GM21381 (cell line): ENCODE results near the gene TAX1BP1.
"Not testable (repeated sequence)": the region's sequence is repeated elsewhere in the genome, so short reads cannot be mapped to it uniquely, and the experiment has no call there.

ENCODE experiments used
- ATAC-seq: cut with Tn5 transposase; IDR thresholded peaks from one replicate; pipeline ENCODE4 v1.9.1; 2021; ENCODE audit warnings: mild to moderate bottlenecking, moderate library complexity; ENCODE audit not compliant: unreplicated experiment

The TAX1BP1 gene

DNA sequence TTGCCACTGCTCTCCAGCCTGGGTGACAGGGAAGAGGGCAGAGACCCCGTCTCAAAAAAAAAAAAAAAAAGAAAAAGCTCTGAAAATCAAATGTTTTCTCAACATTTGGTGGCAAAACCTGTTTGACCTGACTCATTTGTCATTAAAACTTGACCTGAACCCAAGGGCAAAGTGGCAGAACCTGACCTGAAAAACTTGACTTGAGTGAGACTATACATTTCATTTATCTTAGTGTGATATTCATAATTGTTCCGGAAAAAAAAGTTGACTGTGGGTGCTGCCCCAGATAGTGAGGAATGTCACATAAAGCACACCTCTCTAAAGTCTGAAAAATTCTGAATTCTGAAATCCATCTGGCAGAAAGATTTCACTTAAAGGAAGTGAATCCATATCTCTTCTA is 2.3 kb upstream of the TAX1BP1 start:
- ATAC-seq = no peak

DNA sequence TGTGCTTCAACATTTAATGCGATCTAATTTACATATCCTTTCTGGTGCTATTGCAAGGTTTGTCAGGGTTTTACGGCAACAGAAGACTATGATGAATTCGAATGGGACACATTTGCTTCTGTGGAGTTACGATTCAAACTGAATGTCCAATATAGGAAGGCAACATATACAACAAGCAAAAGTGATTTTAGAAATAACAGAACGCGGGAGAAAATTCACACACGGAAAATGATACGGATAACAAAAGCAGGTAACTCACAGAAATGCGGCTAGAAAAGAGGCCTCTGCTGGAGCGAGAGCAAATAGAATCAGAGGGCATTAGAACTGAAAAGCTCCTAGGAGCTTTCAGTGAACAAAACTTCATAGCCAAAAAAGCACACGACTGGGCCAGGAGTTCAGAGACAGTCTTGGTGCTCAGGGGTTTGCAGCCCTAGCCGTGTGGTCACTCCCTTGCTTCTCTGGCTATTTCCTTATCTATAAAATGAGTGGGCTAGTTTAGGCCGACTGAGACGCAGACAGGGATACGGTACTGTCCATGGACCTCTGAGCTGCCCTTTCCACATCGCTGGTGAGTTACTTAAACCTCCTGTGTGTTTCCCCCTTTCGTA is 557 bp upstream of the TAX1BP1 start:
- ATAC-seq = peak; percentile 34

DNA sequence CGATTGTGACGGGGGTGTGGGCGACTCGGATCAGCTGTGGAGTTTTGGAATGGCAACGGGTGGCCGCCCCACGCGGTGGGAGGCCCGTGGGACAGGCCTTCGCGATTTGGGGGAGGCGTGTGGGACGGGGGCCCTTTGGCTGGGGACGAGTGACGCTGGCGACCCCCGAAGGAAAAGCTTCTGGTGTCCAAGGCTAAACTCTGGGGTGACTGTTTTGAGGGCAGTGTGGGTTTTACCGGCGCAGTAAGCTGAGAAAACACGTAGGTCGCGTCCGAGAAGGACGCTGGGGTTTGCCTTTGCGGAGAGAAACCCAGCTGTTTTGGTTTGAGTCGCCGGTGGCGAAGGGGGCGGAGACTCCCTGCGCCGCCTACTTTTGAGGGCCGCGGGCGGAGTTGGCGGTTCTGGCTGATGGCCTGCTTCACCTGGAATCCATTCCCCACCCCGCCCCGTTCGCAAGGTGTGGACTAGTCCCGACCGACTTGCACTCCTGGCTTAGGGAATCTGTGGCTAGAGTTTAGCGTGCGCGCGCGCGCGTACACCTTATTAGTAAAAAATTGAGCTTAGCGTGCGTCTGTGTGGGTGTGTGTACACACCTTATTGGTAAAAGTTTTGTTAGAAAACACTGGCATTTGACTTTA is 606 bp downstream of the TAX1BP1 start:
- ATAC-seq = peak; percentile 68

- not testable (repeated sequence) for ATAC-seq
Measured at GRCh38 chr7:27742091-27742710, 2.2 kb downstream of the TAX1BP1 start.

GRCh38 chr7:27745064-27745583 is 5.2 kb downstream of the TAX1BP1 start:
- ATAC-seq = no peak

- ATAC-seq = no peak
Measured at GRCh38 chr7:27746486-27746885, 6.5 kb downstream of the TAX1BP1 start.

DNA sequence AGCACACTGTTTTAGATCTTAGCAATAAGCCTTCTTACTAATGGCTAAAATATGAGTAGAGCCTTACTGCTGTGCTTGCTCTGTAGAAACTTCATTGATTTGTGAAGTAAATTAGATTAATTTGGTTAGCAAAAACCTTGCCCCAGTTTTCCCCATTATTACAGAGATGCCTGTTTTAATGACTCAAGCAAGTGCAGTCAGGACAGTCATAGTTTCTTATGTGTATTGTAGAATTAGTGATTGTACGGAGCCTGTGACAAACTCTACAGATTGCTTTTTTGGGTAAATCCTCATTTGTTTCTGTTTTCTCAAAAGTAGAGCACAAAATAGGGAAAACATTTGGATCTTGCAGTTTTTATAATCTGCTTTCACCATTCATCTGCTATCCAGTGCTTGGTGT is 7.0 kb downstream of the TAX1BP1 start:
- ATAC-seq = no peak

DNA sequence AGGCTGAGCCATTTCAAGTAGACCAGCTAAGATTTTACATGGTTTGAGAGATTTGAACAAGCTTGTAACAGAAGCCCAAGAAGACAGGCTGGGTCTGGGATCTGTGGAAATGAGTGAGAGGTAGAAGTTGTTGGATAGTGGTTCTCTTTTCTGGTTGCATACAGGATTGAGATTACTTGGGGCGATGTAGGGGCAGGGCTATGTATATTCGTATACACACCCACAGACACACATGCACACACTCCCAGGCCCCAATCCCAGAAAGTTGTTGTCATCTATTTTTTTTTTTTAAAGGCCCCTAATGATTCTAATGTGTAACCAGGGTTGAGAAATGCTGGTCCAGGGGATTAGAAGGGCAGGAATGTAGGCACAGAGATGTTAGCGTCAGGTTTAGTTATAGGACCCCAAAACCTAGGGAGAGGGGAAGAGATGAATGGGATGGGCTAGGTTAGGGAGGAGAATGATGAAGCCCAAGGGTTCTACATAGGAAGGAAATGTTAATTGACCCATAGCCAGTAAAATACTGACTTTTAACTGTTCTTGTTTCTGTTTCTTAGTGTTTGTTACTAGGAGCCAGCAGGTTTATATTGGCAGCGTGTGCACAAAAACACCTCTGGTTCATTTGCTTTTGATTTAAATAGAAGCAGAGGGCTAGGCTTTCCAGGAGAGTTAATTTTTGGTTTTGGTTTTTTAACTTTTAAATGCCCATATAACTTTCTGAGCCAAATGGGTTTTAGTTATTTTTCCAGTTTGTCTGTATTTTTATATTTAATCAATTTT is 7.8 kb downstream of the TAX1BP1 start:
- no peak for ATAC-seq

DNA sequence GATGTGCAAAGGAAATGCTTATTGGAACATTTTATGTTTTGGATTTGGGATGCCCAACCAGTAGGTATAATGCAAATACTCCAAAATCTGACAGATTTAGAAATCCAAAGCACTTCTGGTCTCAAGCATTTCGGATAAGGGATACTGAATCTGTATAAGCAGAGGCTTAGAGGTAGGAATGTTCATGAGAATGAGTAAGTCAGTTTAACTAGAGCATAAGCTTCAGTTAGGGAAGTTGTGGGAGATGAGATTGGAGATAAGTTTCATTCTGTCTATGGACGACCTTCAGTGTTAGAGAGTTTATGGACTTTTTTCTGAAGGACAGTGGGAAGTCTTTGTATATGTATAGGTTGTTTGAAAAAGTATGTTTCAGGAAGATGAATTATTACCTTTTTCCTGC is 10.4 kb downstream of the TAX1BP1 start:
- no peak for ATAC-seq

DNA sequence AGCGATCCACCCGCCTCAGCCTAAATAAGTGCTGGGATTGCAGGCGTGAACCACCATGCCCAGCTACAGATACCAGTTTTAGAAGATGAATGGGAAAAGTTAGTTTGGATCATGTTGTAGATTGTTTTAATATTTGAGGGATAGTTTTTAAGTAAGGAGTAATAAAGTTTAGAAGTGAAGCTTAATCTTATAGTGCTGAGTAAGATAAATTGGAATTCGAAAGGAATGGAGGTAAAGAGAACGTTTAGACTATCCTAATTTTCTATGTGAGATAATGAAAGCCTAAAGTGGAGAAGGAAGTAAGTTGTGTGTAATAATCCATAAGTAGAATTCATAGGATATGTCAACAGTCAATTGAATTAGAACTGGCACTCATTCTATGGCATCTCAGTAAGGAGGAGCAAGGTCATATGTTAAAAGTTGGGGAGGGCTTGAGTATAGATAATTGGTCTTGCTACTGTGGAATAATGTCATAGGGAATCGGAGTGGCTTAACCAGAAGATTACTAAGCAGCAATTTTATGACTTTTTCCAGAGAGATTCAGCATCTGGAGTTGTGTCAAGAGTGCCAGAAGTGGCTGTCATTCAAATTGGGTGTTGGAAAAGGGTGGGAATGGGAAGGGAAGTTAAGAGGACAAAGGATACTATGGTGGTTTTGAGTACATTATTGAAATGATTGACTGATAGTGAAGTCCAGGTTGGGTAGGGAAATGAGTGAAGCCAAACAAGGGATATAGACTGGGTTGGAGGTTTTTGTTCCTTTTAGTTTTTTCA is 12.1 kb downstream of the TAX1BP1 start:
- ATAC-seq = no peak

- ATAC-seq = no peak
Measured at GRCh38 chr7:27753863-27754262, 13.9 kb downstream of the TAX1BP1 start.

GRCh38 chr7:27756298-27756697 is 16.3 kb downstream of the TAX1BP1 start:
- no peak for ATAC-seq

- ATAC-seq = no peak
Measured at GRCh38 chr7:27759491-27759890, 19.5 kb downstream of the TAX1BP1 start.

GRCh38 chr7:27762062-27762461 is 22.1 kb downstream of the TAX1BP1 start:
- ATAC-seq = no peak

DNA sequence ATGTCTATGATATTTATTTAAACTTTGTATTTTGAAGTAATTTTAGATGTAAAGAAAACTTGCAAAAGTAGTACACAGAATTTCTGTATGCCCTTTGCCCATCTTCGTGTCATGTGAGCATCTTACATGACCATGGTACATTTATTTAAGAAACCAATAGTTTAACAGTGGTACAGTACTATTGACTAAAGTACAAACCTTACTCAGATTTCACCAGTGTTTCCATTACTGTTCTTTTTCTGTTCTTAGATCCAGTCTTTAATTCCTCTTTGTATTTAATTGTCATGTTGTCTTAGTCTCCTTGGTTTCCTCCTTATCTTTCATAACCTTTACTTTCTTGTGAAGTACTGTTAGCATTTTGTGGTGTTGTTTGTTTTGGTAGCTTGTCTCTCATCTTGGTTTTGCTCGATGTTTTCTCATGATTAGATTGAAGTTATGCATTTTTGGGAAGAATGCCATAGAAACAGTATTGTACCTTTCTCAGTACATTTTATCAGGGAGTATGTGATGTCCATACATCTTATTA is 24.1 kb downstream of the TAX1BP1 start:
- no peak for ATAC-seq

- no peak for ATAC-seq
Measured at GRCh38 chr7:27765841-27766240, 25.9 kb downstream of the TAX1BP1 start.

GRCh38 chr7:27767374-27767773 is 27.4 kb downstream of the TAX1BP1 start:
- no peak for ATAC-seq

- no peak for ATAC-seq
Measured at GRCh38 chr7:27771111-27771510, 31.1 kb downstream of the TAX1BP1 start.

GRCh38 chr7:27774717-27775328 is 34.9 kb downstream of the TAX1BP1 start:
- no peak for ATAC-seq

- ATAC-seq = no peak
Measured at GRCh38 chr7:27775782-27776181, 35.8 kb downstream of the TAX1BP1 start.
